ENCODE measurements around the gene KCNJ6. TPM values are rescaled to one million over a fixed set of nuclear protein-coding genes. Genes with fewer than 3 reads are reported as not detected.

Gene KCNJ6
- total and polyA plus RNA-seq, 2 experiments from 2014 or later, result not detected

DNA sequence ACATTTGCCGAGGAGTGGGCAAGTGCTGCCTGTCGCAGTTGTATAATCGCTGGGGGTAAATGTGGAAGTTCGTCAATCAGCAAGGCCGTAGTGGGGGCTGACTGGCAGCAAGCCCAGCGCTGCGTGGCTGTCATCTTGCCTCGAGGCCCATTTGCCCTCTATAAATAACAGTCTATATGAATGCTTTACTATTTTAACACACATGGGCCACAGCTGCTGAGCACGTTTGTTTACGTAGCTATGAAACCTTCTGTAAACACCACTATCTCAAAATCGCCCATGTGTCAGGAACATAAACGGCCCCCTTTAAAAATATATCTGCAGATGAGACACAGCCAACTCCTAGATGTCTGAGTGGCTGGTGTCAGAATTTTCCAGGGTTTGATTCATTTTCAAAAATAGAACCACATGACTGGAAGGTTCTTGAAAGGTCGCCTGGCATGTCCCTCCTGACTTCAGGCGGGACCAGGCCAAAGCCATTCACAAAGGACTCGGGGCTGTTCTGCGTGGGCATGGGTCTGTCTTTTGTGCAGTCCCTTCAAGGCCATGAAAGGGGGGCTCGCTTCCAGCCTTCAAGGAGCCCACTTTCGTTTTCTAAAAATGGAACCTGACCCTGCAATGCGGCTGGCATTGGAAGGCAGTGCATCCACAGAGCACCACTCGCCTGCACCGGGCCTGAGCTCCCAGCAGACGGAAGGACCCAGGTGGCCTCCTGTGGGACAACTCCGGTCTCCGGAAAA is 205.5 kb downstream of the KCNJ6 start:
- TF ChIP-seq, protein P1, sequence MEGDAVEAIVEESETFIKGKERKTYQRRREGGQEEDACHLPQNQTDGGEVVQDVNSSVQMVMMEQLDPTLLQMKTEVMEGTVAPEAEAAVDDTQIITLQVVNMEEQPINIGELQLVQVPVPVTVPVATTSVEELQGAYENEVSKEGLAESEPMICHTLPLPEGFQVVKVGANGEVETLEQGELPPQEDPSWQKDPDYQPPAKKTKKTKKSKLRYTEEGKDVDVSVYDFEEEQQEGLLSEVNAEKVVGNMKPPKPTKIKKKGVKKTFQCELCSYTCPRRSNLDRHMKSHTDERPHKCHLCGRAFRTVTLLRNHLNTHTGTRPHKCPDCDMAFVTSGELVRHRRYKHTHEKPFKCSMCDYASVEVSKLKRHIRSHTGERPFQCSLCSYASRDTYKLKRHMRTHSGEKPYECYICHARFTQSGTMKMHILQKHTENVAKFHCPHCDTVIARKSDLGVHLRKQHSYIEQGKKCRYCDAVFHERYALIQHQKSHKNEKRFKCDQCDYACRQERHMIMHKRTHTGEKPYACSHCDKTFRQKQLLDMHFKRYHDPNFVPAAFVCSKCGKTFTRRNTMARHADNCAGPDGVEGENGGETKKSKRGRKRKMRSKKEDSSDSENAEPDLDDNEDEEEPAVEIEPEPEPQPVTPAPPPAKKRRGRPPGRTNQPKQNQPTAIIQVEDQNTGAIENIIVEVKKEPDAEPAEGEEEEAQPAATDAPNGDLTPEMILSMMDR (IDR thresholded peaks at IDR 0.05; ENCODE audit: low read depth, low read length), result no peak
- no peaks in the 10 kb centered on the region for H3K27me3 ChIP-seq
- H3K27ac ChIP-seq, result peak overlapping the region; percentile 75
- H3K9me3 ChIP-seq (ENCODE audit: low read depth), result no peaks in the 10 kb centered on the region
- no peaks in the 10 kb centered on the region for H3K36me3 ChIP-seq
- peaks cover 15% of the 10 kb centered on the region for H3K4me1 ChIP-seq (ENCODE audit: low read depth)
- H3K4me3 ChIP-seq, result no peak overlapping the region
- DNase-seq (ENCODE audit: low read depth in 1 of 2, low spot score in 1 of 2), result peak; percentile 7 to 19

DNA sequence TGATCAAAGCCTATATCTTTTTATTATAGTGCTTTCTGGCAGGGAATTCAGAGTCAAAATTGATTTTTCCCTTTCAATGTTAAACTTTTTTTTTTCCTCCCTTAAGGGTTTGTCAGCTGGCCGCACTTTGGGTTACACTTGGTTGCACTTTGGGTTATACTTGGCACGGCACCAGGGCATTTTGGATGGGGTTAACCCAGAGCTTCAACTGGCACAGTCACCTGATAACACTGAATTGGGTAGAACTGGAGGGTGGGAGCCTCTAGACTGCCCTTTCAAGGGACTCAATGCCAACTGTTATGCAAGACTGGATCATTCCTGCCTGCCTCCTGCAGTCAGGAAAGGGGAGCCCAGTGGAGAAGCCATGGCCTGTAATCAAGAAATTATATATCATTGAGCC is 211.5 kb downstream of the KCNJ6 start:
- DNase-seq (ENCODE audit: low read depth in 1 of 2, low spot score in 1 of 2), result no peak
- TF ChIP-seq, protein P1 (IDR thresholded peaks at IDR 0.05; ENCODE audit: low read depth, low read length), result no peak
- H3K9me3 ChIP-seq (ENCODE audit: low read depth), result no peaks in the 10 kb centered on the region
- no peaks in the 10 kb centered on the region for H3K4me1 ChIP-seq (ENCODE audit: low read depth)
- no peaks in the 10 kb centered on the region for H3K36me3 ChIP-seq
- no peaks in the 10 kb centered on the region for H3K27me3 ChIP-seq
- H3K27ac ChIP-seq, result no peak overlapping the region
- H3K4me3 ChIP-seq, result no peak overlapping the region

DNA sequence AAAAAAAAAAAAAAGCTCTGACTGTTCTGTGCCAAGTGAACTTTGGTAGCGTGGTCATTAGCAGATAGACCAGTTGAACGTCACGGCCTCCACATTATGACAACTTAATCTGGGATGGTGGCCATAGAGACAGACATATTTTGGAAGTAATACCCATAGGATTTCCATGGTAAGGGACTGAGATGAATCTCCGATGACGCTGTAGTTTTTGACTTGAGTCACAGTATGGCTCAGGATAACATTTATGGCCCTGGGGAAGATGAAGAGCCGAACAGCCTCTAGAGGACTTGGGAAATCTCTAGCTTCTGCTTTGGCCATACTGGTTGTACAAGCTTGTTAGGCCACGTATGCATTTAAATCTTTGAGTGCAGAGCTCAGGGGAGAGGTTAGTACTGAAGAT is 214.0 kb downstream of the KCNJ6 start:
- H3K4me3 ChIP-seq, result no peak overlapping the region
- DNase-seq (ENCODE audit: low read depth in 1 of 2, low spot score in 1 of 2), result no peak
- H3K36me3 ChIP-seq, result no peaks in the 10 kb centered on the region
- no peaks in the 10 kb centered on the region for H3K27me3 ChIP-seq
- no peak overlapping the region for H3K27ac ChIP-seq
- H3K9me3 ChIP-seq (ENCODE audit: low read depth), result no peaks in the 10 kb centered on the region
- H3K4me1 ChIP-seq (ENCODE audit: low read depth), result no peaks in the 10 kb centered on the region
- TF ChIP-seq, protein P1 (IDR thresholded peaks at IDR 0.05; ENCODE audit: low read depth, low read length), result no peak

DNA sequence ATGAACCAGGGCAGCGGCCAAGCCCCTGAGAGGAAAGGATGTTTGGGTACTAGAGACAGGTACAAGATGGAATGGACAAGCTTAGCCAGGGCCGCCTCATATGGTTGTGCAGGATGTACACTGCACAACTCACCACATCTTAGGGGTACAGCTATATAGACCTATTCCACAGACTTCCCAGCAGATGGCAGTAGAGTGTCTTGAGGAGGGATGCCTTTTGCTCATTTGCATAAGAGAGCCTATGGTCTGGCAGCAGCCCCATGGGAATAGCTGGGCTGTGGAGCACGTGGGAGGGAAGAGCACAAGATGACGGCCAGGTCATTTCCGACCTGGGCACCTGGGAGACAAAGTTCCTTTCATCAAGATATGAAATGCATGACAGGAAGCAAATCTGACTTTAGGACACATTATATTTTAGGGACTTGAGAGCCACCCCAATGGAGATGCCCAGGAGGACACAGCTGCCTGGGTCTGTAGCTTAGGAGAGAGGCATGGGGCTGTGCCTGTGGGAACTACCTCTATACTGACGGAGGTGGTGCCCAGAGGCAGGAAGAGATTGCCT is 215.5 kb downstream of the KCNJ6 start:
- TF ChIP-seq, protein P1 (IDR thresholded peaks at IDR 0.05; ENCODE audit: low read depth, low read length), result peak; percentile 78
- Histone ChIP-seq H3K27me3 (no peaks in the 10 kb centered on the region), H3K27ac (no peak overlapping the region), H3K4me1 (ENCODE audit: low read depth) (no peaks in the 10 kb centered on the region), H3K4me3 (no peak overlapping the region), H3K9me3 (ENCODE audit: low read depth) (no peaks in the 10 kb centered on the region), H3K36me3 (no peaks in the 10 kb centered on the region)
- peak; percentile 73 to 89 for DNase-seq (ENCODE audit: low read depth in 1 of 2, low spot score in 1 of 2)

DNA sequence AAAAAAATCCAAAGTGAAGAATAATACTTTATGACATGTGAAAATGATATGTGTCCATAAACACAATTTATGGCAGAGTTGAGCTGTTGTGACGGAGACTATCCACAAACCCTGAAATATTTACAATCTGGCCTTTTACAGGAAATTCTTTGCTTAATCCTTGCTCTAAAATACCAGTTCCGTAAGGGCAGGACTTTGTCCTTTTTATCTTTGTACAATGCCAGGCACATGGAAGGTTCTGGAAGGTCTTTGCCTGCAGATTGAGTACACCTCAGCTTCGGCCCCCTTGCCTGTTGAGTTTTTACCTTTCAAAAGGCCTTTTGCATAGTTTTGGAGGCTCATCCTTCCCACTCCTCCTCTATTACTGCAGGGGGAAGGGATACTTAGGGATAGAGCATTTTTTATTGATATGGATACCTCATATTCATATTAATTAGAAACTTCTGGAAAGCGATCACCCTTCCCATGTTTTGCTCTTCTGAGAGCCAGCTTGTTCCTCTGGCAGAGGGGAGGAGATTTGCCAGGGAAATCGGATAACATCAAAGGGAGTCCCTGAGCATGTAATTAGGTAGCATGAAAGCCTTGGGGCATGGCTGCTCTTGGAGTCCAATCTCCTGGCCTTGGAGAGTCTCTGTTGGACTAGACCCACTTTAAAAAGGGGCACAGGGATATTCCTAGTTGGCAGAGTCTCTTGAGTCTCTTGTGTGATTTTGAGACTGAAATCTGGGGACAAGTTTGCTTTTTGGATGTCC is 217.1 kb downstream of the KCNJ6 start:
- H3K9me3 ChIP-seq (ENCODE audit: low read depth), result no peaks in the 10 kb centered on the region
- no peak overlapping the region for H3K4me3 ChIP-seq
- H3K36me3 ChIP-seq, result no peaks in the 10 kb centered on the region
- no peaks in the 10 kb centered on the region for H3K27me3 ChIP-seq
- TF ChIP-seq, protein P1 (IDR thresholded peaks at IDR 0.05; ENCODE audit: low read depth, low read length), result no peak
- DNase-seq (ENCODE audit: low read depth in 1 of 2, low spot score in 1 of 2), result no peak
- no peaks in the 10 kb centered on the region for H3K4me1 ChIP-seq (ENCODE audit: low read depth)
- H3K27ac ChIP-seq, result no peak overlapping the region
